ENCODE results near the gene CDK5. TPM values are rescaled to one million over a fixed set of nuclear protein-coding genes. Genes with fewer than 3 reads are reported as not detected.
A peak's percentile ranks its signal among the peaks of the same experiment; 100 is the strongest.

Gene CDK5
- total and polyA plus RNA-seq, 2 of the 13 experiments (the other 11 are each of a cell fraction or from before 2014, with no cell fraction given), result 16.4 to 21.3 TPM

DNA sequence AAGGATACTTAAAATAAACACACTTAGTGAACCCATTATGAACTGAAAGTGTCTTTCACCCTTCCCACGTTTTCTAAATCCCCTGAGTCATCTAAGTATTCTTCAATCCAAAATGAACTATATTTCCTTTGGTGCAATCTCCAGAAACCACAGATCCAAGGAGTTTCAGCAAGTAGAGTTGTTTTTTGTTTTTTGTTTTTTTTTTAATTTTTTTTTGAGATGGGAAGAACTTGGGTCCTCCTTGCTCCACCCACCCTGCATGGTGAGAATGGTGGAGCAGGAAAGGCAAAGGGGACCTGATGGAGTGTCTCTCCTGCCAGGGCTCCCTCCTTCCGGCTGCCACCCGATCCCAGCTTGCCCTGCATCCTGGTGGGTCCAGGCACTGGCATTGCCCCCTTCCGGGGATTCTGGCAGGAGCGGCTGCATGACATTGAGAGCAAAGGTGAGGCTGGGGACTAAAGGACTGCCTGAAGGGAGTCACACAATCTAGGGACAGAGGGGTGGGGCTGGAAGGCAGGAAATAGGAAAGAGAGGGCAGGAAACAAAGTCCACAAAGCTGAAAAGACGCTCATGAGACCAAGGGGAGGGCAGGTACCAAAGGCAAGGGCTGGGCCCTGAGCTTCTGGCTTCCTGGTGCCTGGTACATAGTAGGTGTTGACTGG, 45.5 kb downstream of the CDK5 start (continued):
- TF ChIP-seq, protein P1, sequence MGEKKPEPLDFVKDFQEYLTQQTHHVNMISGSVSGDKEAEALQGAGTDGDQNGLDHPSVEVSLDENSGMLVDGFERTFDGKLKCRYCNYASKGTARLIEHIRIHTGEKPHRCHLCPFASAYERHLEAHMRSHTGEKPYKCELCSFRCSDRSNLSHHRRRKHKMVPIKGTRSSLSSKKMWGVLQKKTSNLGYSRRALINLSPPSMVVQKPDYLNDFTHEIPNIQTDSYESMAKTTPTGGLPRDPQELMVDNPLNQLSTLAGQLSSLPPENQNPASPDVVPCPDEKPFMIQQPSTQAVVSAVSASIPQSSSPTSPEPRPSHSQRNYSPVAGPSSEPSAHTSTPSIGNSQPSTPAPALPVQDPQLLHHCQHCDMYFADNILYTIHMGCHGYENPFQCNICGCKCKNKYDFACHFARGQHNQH (CRISPR knock-in tag; IDR thresholded peaks at IDR 0.05), result 0 out of 2 replicates have a peak, but pooled peaks have one; percentile 25
- TF ChIP-seq, protein P2, sequence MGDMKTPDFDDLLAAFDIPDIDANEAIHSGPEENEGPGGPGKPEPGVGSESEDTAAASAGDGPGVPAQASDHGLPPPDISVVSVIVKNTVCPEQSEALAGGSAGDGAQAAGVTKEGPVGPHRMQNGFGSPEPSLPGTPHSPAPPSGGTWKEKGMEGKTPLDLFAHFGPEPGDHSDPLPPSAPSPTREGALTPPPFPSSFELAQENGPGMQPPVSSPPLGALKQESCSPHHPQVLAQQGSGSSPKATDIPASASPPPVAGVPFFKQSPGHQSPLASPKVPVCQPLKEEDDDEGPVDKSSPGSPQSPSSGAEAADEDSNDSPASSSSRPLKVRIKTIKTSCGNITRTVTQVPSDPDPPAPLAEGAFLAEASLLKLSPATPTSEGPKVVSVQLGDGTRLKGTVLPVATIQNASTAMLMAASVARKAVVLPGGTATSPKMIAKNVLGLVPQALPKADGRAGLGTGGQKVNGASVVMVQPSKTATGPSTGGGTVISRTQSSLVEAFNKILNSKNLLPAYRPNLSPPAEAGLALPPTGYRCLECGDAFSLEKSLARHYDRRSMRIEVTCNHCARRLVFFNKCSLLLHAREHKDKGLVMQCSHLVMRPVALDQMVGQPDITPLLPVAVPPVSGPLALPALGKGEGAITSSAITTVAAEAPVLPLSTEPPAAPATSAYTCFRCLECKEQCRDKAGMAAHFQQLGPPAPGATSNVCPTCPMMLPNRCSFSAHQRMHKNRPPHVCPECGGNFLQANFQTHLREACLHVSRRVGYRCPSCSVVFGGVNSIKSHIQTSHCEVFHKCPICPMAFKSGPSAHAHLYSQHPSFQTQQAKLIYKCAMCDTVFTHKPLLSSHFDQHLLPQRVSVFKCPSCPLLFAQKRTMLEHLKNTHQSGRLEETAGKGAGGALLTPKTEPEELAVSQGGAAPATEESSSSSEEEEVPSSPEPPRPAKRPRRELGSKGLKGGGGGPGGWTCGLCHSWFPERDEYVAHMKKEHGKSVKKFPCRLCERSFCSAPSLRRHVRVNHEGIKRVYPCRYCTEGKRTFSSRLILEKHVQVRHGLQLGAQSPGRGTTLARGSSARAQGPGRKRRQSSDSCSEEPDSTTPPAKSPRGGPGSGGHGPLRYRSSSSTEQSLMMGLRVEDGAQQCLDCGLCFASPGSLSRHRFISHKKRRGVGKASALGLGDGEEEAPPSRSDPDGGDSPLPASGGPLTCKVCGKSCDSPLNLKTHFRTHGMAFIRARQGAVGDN (CRISPR knock-in tag; IDR thresholded peaks at IDR 0.05), result peak; percentile 74
- TF ChIP-seq ZSCAN5A (CRISPR knock-in tag; IDR thresholded peaks at IDR 0.05; ENCODE audit: borderline replicate concordance) (0 out of 2 replicates have a peak, but pooled peaks have one; percentile 27), BORCS8-MEF2B (CRISPR knock-in tag; IDR thresholded peaks at IDR 0.05) (peak; percentile 20; the same call in 1 of the 2 replicates), ZNF343 (CRISPR knock-in tag; IDR thresholded peaks at IDR 0.05) (0 out of 2 replicates have a peak, but pooled peaks have one; percentile 42), ZNF264 (CRISPR knock-in tag; IDR thresholded peaks at IDR 0.05) (0 out of 2 replicates have a peak, but pooled peaks have one; percentile 35), KAT2B (IDR thresholded peaks at IDR 0.05; ENCODE audit: borderline replicate concordance, low read depth, low read length) (no peak), ETV6 (CRISPR knock-in tag; conservative IDR thresholded peaks at IDR 0.05) (no peak), SRY (CRISPR knock-in tag; IDR thresholded peaks at IDR 0.05) (peak; percentile 79; the same call in 1 of the 2 replicates), MAX (IDR thresholded peaks at IDR 0.05) (peak; percentile 26; the same call in 1 of the 2 replicates), MED1 (CRISPR knock-in tag; IDR thresholded peaks at IDR 0.05) (peak; percentile 60), GABPA (IDR thresholded peaks at IDR 0.05; ENCODE audit: low read depth, low read length) (no peak), GABPA (CRISPR knock-in tag; IDR thresholded peaks at IDR 0.05; ENCODE audit: low read depth) (peak; percentile 78), KAT8 (CRISPR knock-in tag; IDR thresholded peaks at IDR 0.05) (peak; percentile 61), GLI4 (CRISPR knock-in tag; IDR thresholded peaks at IDR 0.05; ENCODE audit: borderline replicate concordance) (no peak), ONECUT2 (CRISPR knock-in tag; IDR thresholded peaks at IDR 0.05) (no peak), PATZ1 (CRISPR knock-in tag; IDR thresholded peaks at IDR 0.05) (peak; percentile 62; the same call in 1 of the 2 replicates), ZNF614 (CRISPR knock-in tag; IDR thresholded peaks at IDR 0.05; ENCODE audit: borderline replicate concordance) (peak; percentile 97), CCDC6 (CRISPR knock-in tag; IDR thresholded peaks at IDR 0.05) (no peak)
- TF ChIP-seq, protein P3, sequence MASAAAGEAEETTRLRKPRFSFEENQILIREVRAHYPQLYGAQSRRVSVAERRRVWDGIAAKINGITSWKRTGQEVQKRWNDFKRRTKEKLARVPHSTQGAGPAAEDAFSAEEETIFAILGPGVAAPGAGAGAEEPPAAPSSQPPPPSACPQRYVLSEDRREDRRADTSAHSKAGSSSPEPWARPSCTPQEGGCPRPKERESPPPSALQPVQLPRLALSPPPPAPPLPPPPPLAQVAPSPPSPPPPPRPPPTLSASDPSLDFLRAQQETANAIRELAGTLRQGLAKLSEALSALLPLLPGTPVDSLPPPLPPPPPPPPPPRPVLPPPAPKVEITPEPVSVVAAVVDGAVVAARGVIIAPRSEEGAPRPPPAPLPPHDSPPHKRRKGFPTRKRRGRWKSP (CRISPR knock-in tag; IDR thresholded peaks at IDR 0.05), result no peak

All from HepG2 (cell line).